RKO (cell line): Measurements from ENCODE around the gene HLF.

ENCODE experiments used
- DNase-seq: peaks from one replicate; pipeline ENCODE4 v3.0.0-alpha.2; 2016; ENCODE audit warnings: low spot score

The HLF gene

GRCh38 chr17:55275894-55276804 is 11.4 kb downstream of the HLF start:
- DNase-seq, result peak; percentile 46

- no peak for DNase-seq
Observed at GRCh38 chr17:55278173-55278961, 13.6 kb downstream of the HLF start.

- no peak for DNase-seq
Observed at GRCh38 chr17:55279203-55279602, 14.4 kb downstream of the HLF start.

DNA sequence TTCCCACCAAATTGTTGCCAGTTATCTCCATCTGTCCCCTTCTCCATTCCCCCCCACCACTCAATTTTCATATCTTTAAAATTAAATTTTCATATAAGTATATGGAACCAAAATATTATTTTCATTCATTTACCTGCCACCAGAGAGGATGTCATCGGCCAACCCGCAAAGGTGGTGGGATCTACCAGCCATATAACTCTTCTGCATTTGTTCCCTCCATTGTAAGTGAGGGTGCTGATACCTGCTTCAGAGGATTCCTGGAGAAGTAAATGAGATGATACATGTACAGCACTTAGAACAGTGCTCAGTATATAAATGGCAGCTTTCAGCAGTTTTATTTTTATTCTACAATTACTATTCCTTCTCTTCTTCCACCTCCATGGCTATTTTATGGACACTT is 15.0 kb downstream of the HLF start:
- DNase-seq, result no peak

GRCh38 chr17:55280212-55280611 is 15.5 kb downstream of the HLF start:
- no peak for DNase-seq

DNA sequence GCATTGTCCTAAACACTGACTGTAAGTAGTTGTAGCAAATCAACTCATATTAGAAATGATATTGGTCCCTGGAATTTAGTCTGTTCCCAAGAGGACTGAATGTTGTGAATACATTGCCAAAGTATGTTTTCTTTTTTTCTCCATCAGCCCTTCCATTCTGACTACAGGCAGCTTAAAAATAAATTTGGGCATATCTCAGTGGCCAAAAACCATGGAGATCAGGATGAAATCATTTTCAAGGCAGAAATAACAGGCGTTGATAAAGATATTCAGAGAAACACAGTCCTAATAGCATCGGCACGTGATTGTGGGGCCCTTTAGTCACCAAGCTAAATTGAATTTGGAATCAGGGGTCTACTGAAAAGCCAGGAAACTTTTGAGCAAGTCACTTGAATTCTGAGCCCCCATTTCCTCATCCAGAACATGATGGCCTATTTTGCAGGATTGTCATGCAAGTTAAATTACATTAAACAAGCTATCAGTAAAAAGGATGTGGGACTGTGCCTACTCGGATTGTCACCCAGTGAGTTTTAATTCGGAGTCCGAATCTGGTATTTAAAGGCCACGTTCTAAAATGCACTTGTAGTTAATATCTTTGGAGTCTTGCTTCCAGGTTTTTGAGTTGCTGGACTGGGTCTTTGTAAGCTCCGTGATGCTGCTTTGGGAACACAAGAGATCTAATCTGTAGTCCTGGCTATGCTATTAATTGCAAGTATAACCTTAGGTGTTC is 17.1 kb downstream of the HLF start:
- no peak for DNase-seq

DNA sequence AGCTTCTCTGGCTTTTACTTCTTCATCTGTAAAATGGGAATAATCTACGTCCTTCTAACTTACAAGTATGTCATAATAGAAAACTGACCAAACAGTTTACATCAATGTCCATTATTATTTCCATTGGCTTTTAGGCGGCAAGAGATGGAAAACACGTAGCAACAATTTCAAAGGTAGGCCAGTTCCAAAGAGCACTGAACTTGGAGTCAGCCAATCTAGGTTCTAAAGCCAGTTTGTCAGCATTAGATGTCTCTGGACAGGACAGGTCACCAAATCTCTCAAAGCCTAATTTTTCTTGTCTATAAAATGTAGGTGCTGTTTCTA is 17.6 kb downstream of the HLF start:
- DNase-seq, result no peak

- DNase-seq, result no peak
Observed at GRCh38 chr17:55282741-55283140, 18.0 kb downstream of the HLF start.

DNA sequence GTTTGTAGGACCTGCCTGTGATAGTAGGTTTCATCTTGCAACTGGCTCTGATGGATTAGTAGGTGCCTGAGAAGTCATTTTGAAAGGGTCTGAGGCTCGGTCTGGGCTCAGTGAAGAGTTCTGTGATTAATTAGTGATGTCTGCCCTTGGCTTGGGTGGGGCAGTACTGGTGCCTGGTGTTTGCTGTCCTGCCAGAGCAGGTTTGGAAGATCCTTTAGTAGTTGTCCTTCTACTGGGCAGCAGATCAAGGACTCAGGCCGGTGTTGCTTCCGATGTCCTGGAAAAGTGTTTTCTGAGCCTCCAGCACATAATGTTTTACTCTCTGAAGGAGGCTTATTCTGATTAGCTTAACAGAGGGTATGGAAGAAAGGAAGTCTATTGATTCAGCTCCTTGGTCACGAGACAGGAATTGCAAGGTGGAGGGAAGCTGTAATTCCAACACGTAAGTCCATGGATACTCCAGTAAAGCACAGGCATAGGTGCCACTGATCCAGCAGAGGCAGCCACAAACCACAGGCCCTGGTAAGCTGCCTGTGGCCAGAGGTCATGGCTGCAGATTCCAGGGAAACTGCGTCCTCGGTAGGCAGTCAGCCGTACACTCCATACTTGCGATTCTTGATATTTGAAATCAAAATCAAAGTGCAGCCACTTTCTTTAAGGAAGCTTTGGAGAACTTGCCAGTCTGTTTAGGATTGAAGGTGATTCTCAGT is 18.7 kb downstream of the HLF start:
- DNase-seq, result no peak

DNA sequence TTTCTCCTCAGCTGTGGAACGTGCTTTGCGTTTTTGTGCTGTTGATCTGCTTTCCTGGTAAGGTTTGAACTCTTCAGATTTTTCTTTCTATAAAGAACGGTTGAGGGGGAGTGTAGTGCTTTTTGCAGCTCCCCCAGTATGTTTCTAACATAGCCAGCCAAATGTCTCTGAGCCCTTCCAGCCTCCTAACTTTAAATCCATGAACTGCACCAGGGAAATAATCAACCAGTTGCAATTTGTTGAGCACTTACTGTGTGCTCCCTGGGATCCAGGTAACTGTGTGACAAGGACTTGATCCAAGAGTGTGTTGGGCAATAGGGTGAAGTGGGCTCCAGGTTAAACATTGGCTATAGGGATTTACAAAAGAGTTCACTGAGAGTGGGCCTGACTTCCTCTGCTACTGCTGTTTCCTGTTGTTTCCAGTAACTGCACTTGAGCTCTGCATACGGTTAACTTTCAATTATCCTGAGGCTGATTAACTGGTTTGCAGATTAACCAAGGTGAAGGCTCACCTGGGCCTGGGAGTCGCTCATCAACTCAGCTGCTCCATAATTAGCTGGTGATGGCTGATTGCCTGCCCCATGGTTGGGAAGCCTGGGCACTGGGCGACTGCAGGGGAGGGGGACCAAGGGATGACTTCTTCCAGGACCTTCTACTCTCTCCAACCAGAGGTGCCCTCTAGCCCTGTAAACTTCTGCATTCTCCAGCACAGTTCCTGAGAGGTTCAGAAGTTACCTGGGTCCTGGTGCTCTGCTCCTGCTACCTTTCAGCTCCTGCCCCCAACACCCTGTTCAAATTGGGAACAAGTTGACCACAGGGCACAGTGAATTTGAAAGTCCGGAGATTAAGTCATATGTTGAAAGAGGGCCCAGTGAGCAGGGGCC is 19.5 kb downstream of the HLF start:
- DNase-seq, result no peak

GRCh38 chr17:55284944-55285339 is 20.2 kb downstream of the HLF start:
- no peak for DNase-seq

GRCh38 chr17:55285340-55286301 is 20.9 kb downstream of the HLF start:
- DNase-seq, result no peak

GRCh38 chr17:55286681-55287589 is 22.2 kb downstream of the HLF start:
- DNase-seq, result no peak

DNA sequence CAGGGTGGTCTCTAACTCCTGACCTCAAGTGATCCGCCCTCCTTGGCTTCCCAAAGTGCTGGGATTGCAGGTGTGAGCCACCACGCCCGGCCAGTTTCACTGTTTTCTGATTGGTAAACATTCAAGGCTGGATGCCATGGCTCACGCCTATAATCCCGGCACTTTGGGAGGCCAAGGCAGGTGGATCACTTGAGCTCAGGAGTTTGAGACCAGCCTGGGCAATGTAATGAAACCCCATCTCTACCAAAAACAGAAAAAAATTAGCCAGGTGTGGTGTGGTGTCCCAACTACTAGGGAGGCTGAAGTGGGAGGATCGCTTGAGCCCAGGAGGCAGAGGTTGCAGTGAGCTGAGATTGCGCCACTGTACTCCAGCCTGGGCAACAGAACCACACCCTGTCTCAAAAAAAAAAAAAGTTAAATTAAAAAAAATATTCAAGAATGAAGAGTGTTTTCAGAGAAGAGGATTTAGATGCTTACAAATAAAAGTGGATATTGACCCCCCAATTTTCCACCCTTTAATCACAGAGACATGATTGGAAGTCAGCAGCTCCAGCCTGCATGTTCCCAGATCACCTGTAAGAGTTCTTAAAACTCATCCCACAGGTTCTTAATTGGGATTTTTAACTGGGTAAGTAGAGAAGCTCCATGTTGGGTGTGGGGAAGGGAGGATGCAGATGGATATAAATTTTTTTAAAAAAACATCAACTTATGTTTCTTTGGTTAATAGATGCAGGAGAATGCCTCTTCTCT is 23.8 kb downstream of the HLF start:
- DNase-seq, result no peak

DNA sequence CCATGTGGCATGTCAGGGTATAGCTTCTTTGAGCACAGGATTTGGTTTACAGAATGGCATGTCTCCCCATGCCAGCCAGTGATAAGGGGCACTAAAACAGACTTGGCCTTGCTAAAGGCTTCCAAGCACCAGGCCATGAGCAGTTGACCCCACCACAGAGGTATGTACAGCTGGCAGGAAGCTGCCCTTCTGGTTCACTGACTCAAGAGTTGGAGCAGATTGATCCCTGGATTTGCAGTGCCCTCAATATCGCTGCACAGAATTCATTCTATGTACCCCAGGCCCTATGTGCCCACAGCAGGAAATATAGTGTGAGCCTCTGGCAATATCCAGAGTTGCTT is 24.3 kb downstream of the HLF start:
- DNase-seq, result no peak

DNA sequence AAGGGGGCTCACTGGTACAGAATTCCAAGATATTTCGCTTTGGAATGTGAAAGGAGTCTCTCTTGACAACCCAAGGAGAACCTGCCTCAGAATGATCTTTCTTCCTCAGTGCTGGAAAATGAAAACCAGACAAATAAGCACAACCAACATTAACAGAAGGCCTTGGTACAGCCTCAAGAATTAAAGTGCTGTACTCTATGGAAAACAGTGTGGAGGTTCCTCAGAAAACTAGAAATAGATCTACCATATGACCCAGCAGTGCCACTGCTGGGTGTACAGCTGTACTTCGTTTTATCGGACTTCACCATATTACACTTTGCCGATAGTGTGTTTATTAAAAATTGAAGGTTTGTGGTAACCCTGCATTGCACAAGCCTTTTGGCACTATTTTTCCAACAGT is 25.2 kb downstream of the HLF start:
- no peak for DNase-seq

DNA sequence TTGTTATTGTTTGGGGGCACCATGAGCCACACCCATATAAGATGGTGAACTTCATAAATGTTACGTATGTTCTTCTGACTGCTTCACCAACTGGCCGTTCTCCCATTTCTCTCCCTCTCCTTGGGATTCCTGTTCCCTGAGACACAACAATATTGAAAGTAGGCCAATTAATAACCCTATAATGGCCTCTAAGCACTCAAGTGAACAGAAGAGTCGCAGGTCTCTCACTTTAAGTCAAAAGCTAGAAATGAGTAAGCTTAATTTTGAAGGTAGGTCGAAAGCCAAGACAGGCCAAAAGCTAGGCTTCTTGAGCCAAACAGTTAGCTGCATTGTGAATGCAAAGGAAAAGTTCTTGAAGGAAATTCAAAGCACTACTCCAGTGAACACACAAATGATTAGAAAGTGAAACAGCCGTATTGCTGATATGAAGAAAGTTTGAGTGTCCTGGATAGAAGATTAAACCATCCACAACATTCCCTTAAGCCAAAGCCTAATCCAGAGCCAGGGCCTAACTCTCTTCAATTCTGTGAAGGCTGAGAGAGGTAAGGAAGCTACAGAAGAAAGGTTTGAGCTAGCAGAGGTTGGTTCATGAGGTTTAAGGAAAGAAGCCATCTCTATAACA is 25.8 kb downstream of the HLF start:
- DNase-seq, result no peak

DNA sequence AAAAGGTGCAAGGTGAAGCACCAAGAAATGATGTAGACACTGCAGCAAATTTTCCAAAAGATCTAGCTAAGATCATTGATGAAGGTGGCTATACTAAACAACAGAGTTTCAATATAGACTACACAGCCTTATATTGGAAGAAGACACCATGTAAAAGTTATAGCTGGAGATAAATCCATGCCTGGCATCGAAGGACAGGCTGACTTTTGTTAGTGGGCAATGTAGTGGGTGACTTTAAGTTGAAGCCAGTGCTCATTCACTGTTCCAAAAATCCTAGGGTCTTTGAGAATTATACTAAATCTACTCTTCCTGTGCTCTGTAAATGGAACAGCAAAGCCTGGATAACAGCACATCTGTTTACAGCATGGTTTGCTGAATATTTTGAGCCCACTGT is 26.4 kb downstream of the HLF start:
- no peak for DNase-seq
